Measurements from ENCODE around the gene GNA15.

The GNA15 gene

GRCh38 chr19:3106509-3107141 is 29.2 kb upstream of the GNA15 start:
- no peak for DNase-seq (ENCODE audit: low spot score)

GRCh38 chr19:3107658-3108057 is 28.2 kb upstream of the GNA15 start:
- DNase-seq (ENCODE audit: low spot score) = no peak

DNA sequence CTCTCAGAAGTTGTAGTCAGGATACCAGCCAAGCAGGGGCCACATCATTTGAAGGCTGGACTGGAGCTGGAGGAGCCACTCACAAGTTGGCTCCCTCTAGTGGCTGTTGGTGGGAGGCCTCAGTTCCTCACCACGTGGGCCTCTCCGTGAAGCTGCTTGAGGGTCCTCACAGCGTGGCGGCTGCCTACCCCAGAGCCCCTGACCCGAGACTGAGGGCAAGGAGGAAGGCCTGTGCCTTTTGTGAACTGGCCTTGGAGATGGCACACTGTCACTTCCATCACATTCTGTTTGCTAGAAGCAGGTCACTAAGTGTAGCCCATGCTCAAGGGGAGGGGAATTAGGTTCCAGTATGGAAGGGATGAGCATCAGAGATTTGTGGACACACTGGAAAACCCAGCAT is 27.1 kb upstream of the GNA15 start:
- DNase-seq (ENCODE audit: low spot score) = peak; percentile 73

GRCh38 chr19:3109491-3109890 is 26.3 kb upstream of the GNA15 start:
- no peak for DNase-seq (ENCODE audit: low spot score)

GRCh38 chr19:3110126-3110825 is 25.6 kb upstream of the GNA15 start:
- no peak for DNase-seq (ENCODE audit: low spot score)

GRCh38 chr19:3111586-3112247 is 24.1 kb upstream of the GNA15 start:
- no peak for DNase-seq (ENCODE audit: low spot score)

DNA sequence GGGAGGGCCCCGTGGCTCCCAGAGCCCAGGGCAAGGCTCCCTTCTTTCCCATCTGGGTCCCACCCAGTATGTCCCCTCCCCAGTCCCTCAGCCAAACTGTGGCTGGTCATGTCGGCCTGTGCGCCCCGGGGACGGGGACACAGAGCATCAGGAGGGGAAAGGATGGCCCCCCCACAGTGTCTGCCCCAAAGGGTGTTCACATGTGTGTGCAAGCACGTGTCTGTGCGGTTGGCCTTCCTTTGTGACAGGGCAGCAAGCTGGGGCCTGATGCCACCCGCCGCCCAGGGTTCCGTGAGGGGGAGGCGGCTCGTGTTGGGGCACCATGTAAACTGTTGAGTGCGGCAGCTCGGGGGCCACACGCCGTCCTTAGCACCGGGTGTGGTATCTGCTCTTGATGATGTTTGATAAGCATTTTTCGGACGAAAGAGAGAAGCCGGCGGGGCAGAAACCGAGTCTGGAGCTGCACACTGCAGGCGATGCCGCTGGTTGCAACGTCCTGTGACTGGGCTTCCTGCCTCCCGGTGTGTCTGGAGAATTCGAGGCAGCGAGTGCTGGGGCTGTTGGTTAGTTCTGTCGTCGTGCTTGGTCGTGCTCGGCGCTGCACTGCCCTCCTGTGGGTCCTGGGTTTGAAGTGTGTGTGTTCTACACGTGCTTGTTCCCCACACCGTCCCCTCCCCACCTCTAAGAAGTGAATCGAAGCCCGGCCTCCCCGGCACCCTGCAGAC is 23.3 kb upstream of the GNA15 start:
- DNase-seq (ENCODE audit: low spot score) = no peak

DNA sequence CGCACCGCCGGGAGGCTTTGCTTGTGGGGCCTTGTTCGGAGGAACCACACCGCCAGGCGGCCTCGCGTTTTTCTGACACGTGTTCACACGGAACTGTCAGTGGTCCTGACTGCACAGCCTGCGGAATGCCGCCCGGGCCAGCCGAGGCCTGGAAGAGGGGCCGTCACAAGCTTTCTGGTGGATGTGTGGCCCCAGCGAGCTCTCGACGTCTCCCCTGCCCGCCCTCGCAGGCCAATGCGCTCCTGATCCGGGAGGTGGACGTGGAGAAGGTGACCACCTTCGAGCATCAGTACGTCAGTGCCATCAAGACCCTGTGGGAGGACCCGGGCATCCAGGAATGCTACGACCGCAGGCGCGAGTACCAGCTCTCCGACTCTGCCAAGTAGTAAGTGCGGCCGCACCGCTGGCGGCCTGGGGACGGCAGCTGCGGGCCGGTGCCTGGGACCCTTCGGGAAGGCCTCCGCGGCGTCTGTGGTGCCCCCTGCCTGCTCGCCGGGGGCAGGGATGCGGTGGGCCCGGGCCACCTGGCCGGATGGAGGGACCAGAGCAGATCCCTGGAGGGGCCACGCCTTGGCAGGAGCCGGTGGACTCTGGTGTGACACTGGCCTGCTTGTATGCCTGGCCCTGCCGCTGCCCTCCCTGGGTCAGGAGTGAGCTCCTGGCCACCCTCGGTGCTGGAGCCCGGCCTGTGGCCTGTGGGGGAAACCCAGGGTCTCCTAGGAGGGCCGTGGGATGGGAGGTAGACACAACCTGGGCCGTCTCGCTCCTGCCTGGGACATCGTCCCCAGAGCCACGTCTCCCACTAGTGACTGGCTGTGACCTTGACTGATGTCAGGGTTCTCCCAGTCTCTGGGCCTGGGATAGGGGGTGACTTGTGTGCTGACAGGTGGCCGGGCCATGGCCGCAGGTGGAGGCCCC is 22.5 kb upstream of the GNA15 start:
- no peak for DNase-seq (ENCODE audit: low spot score)

DNA sequence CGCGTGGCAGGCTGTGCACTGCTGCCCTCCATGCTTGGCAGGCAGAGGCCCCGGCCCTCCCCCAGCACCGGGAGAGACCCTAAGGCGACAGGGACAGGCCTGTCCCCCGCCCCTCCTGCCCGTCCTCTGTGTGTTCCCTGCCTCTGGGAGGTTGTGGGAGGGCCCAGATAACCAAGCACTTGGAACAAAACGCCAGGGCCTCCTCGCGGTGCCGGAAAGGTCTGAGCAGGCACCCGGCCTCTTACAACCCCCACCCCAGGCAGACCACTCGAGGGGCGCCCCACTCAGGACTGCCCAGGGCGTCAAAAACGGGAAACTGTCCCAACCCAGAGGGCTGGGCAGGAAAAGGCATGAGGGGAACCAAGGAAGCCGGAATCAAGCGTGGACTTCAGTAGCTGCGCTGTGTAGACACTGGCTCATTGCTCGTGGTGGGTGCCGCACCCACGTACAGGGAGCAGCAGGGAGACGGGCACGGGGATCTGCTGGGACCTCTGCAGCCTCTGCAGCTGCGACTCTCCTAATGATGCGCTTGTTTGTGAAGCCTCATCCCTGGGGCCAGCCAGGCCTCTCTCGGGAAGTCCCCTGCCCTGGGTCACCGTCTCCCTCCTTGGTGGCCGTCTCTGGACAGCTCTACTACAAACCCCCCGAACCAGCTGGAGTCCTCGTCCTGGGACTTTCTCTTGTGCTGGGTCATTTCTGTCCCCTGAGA is 21.7 kb upstream of the GNA15 start:
- DNase-seq (ENCODE audit: low spot score) = no peak

DNA sequence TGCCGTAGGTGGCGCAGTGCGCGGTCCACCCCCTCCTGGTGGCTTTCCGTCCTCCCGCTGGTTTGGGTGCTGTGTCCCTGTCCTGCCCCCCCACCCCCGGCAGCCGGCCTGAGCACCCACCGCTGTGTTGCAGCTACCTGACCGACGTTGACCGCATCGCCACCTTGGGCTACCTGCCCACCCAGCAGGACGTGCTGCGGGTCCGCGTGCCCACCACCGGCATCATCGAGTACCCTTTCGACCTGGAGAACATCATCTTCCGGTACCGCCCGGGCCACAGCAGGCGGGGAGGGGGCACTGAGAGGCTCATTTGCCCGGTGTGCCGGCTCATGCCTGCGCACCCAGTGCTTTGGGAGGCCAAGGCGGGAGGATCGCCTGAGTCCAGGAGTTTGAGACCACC is 21.0 kb upstream of the GNA15 start:
- no peak for DNase-seq (ENCODE audit: low spot score)

DNA sequence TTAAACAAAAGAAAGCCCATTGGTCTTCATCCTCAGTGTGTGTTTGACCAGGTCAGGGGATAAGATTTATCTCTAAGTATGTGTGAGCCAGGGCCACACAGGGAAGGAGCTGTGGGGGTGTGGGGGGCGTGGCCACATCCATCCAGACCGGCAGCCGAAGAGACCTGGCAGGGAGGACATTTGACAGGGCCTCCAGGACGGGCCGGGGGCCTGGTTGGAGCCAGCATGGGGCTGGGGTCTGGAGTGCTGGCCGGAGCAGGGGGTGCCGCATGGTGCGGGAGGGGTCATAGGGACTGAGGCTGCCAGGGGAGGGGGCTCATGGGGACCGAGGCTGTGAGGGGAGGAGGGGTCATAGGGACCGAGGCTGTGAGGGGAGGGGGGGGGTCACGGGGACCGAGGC is 20.4 kb upstream of the GNA15 start:
- DNase-seq (ENCODE audit: low spot score) = no peak

DNA sequence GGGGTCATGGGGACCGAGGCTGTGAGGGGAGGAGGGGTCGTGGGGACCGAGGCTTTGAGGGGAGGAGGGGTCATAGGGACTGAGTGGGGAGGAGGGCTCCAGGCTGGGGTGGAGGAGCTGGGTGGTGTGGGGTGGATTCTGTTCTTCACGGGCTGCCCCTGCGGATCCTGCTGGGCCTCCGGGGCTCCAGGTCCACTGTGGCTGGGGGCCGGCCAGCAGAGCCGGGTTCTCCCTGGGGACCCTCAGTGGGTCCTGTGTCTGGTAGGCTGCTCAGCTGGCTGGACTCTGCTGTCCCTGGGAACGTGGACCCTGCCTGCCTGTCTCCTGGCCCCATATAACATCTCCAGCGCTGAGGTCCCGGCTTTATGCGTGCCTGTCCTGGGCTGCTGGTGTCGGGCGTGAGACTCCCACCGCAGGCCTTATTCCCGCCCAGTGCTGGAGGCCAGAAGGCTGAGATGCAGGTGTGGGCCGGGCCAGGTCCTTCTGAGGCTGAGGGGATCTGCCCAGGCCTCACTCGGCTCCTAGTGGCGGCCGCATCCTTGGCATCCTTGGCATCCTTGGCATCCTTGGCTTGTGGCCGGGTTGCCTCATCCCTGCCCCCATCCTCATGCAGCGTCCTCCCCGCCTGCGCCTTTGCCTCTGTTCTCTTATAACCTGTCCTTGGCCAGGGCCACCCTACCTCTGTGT is 19.8 kb upstream of the GNA15 start:
- DNase-seq (ENCODE audit: low spot score) = no peak

GRCh38 chr19:3116621-3117020 is 19.2 kb upstream of the GNA15 start:
- no peak for DNase-seq (ENCODE audit: low spot score)

GRCh38 chr19:3117716-3118115 is 18.1 kb upstream of the GNA15 start:
- DNase-seq (ENCODE audit: low spot score) = no peak

DNA sequence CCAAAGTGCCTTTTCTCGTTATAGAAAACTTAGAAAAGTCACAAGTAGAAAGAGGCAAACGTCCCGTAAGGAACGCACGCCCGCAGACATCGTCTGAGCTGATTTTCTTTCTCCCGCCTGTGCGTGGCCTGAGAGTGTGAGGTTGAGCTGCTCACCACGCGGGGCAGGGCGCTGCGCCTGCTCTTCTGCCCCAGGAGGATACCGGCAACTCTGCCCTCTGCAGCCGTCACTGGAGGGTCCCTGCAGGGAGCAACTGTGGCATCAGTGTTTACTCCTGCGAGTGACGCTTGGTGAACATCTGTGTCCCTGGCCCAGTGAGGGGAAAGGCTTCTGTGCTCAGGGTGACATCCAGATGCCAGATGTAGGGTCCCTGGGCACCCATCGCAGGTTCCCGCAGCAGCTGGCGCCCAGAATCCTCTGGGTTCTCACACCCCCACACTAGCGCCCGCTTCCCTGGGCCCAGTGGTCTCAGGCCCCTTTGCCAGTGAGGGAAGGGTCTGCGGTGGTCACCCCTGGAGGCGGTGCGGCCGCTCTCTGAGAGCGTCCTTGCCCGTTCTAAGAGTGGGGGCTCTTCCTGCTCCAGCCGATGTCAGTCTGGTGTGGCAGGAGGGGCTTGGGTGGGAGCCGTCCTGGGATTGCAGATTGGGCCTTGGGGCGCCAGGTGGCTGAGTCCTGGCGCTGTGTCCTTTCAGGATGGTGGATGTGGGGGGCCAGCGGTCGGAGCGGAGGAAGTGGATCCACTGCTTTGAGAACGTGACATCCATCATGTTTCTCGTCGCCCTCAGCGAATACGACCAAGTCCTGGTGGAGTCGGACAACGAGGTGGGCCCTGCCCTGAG is 17.4 kb upstream of the GNA15 start:
- no peak for DNase-seq (ENCODE audit: low spot score)

DNA sequence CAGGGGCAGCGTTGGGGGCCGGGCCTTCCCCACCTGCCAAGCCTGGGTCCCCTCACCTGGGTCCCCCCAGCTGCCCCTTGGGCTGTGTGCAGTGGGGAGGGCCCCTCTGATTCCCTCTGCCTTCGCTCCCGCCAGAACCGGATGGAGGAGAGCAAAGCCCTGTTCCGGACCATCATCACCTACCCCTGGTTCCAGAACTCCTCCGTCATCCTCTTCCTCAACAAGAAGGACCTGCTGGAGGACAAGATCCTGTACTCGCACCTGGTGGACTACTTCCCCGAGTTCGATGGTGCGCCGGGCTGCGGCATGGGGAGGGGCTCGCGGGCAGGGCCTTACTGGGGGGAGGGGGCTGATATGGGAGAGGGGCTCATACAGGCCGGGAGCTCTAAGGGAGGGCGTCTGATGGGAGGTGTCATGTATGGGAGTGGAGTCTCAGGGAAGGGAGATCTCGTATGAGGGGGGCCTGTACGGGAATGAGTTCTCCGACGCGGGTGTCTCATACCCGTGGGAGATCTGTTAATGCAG is 16.7 kb upstream of the GNA15 start:
- no peak for DNase-seq (ENCODE audit: low spot score)

GRCh38 chr19:3119693-3120380 is 16.0 kb upstream of the GNA15 start:
- no peak for DNase-seq (ENCODE audit: low spot score)

DNA sequence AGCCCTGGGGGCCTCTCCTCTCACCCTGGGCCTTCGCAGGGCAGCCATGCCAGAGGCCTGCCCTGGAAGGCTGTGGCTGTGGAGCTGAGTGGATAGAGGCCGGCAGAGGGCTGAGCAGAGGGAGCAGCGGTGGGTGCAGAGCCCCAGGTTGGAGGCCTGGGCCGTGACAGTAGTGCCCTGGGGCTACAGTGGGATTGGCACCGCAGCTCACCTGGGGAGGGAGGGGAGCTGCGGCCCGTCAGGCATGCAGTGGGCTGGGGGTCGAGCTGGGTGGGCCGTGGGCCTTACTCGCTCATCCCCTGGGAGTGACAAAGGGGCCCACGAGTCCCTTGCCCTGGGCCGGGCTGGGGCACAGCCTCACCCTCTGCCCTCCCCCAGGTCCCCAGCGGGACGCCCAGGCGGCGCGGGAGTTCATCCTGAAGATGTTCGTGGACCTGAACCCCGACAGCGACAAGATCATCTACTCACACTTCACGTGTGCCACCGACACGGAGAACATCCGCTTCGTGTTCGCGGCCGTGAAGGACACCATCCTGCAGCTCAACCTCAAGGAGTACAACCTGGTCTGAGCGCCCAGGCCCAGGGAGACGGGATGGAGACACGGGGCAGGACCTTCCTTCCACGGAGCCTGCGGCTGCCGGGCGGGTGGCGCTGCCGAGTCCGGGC is 15.1 kb upstream of the GNA15 start:
- no peak for DNase-seq (ENCODE audit: low spot score)
